GM12874 (cell line): ENCODE data around the gene LSM12.
A peak's percentile ranks its signal among the peaks of the same experiment; 100 is the strongest.

Experiments
- CTCF ChIP-seq: IDR thresholded peaks from 2 replicates; pipeline ENCODE4 v1.5.1; 2011; ENCODE audit warnings: low read depth, mild to moderate bottlenecking, control low read depth, low read length, moderate library complexity; ENCODE audit not compliant: insufficient read depth

LSM12 gene

GRCh38 chr17:44066204-44066930, at the start of gene LSM12:
Gene LSM12 (minus strand): TSS chr17:44066671. CDS start chr17:44066587, 84 bp downstream.
- no peak for TF ChIP-seq CTCF

- TF ChIP-seq CTCF, result peak; percentile 64
Observed at GRCh38 chr17:44115585-44116415, 49.3 kb upstream of the LSM12 start.

GRCh38 chr17:44113868-44114840, 47.7 kb upstream of the LSM12 start:
- TF ChIP-seq CTCF, result no peak

GRCh38 chr17:44113382-44113781, 46.9 kb upstream of the LSM12 start:
- TF ChIP-seq CTCF, result no peak

- TF ChIP-seq CTCF, result no peak
Observed at GRCh38 chr17:44112284-44113280, 46.1 kb upstream of the LSM12 start.

- no peak for TF ChIP-seq CTCF
Observed at GRCh38 chr17:44111777-44112176, 45.3 kb upstream of the LSM12 start.
